Hepatocyte (in vitro differentiated cells): Measurements from ENCODE around the gene SBNO2. TPM values are rescaled to one million over a fixed set of nuclear protein-coding genes. Genes with fewer than 3 reads are reported as not detected.
"Not testable (repeated sequence)": the region's sequence is repeated elsewhere in the genome, so short reads cannot be mapped to it uniquely, and the experiment has no call there.

Experiments
- DNase-seq: peaks from one replicate; pipeline ENCODE4 v3.0.0-alpha.2; 2016; ENCODE audit warnings: low spot score
- H2AFZ ChIP-seq: fragments of 200-600 bp; sonication (generic); 2 replicates; pipeline ENCODE4 v1.6.0; 2016; ENCODE audit warnings: antibody characterized with exemption, mild to moderate bottlenecking
- H3K27ac ChIP-seq: fragments of 200-600 bp; sonication (generic); 2 replicates; pipeline ENCODE4 v1.5.1; 2016; ENCODE audit warnings: mild to moderate bottlenecking
- H3K27me3 ChIP-seq: fragments of 200-600 bp; sonication (generic); 2 replicates; pipeline ENCODE4 v1.6.1; 2016
- H3K36me3 ChIP-seq: fragments of 200-600 bp; sonication (generic); replicated peaks from 2 replicates; pipeline ENCODE4 v1.5.1; 2016; ENCODE audit warnings: low read depth; ENCODE audit not compliant: insufficient read depth
- H3K4me1 ChIP-seq: fragments of 200-600 bp; sonication (generic); 2 replicates; pipeline ENCODE4 v1.5.1; 2016; ENCODE audit warnings: mild to moderate bottlenecking, moderate library complexity; ENCODE audit not compliant: insufficient read depth
- H3K4me2 ChIP-seq: fragments of 200-600 bp; sonication (generic); 2 replicates; pipeline ENCODE4 v1.6.0; 2016
- H3K4me3 ChIP-seq: fragments of 200-600 bp; sonication (generic); 2 replicates; pipeline ENCODE4 v1.5.1; 2016; ENCODE audit warnings: mild to moderate bottlenecking
- H3K79me2 ChIP-seq: fragments of 200-600 bp; sonication (generic); 2 replicates; pipeline ENCODE4 v1.6.0; 2017; ENCODE audit warnings: mild to moderate bottlenecking
- H3K9me2 ChIP-seq: fragments of 200-600 bp; sonication (generic); replicated peaks from 2 replicates; pipeline ENCODE4 v1.6.0; 2017; ENCODE audit warnings: mild to moderate bottlenecking; ENCODE audit not compliant: insufficient read depth
- H3K9me3 ChIP-seq: fragments of 200-600 bp; sonication (generic); 2 replicates; pipeline ENCODE4 v1.5.1; 2016; ENCODE audit warnings: low read depth, mild to moderate bottlenecking
- H4K20me1 ChIP-seq: fragments of 200-600 bp; sonication (generic); 2 replicates; pipeline ENCODE4 v1.6.0; 2016; ENCODE audit warnings: mild to moderate bottlenecking; ENCODE audit not compliant: insufficient read depth, poor library complexity, severe bottlenecking
- EZH2 ChIP-seq: fragments of 200-600 bp; sonication (generic); IDR thresholded peaks from 2 replicates; pipeline ENCODE4 v1.6.1; 2016; ENCODE audit warnings: antibody characterized with exemption, mild to moderate bottlenecking, borderline replicate concordance
- EZH2phosphoT487 ChIP-seq: fragments of 200-600 bp; sonication (generic); IDR thresholded peaks from one replicate; pipeline ENCODE4 v1.6.1; 2018; ENCODE audit warnings: antibody characterized with exemption, mild to moderate bottlenecking, low read depth, moderate library complexity; ENCODE audit not compliant: unreplicated experiment, severe bottlenecking
- WGBS: methylation state at CpG from one replicate; pipeline ENCODE4 v1.1.6; 2016; ENCODE audit warnings: low lambda C conversion rate; ENCODE audit errors: missing lambda C conversion rate; 5-methylcytosine and 5-hydroxymethylcytosine counted together
- polyA plus RNA-seq: library from polyadenylated mRNA; unstranded; fragments of >200 nt; fragmentation: Nextera tagmentation; extraction: Ambion mirVana; gene quantifications from 2 replicates; pipeline ENCODE4 v1.2.1, GENCODE V29; 2016
- total RNA-seq: library from RNA; depleted of rRNA; stranded (reverse); fragments of >200 nt; gene quantifications from 2 replicates; pipeline ENCODE4 v1.2.3, GENCODE V29; 2014
- TF ChIP-seq, protein P1 (sequence below): fragments of 200-600 bp; sonication (generic); IDR thresholded peaks from 2 replicates; pipeline ENCODE4 v1.5.1; 2016; ENCODE audit warnings: antibody characterized with exemption, mild to moderate bottlenecking; ENCODE audit not compliant: poor library complexity

Gene SBNO2
- total and polyA plus RNA-seq, 2 experiments from 2014 or later = 12.7 to 15.6 TPM

DNA sequence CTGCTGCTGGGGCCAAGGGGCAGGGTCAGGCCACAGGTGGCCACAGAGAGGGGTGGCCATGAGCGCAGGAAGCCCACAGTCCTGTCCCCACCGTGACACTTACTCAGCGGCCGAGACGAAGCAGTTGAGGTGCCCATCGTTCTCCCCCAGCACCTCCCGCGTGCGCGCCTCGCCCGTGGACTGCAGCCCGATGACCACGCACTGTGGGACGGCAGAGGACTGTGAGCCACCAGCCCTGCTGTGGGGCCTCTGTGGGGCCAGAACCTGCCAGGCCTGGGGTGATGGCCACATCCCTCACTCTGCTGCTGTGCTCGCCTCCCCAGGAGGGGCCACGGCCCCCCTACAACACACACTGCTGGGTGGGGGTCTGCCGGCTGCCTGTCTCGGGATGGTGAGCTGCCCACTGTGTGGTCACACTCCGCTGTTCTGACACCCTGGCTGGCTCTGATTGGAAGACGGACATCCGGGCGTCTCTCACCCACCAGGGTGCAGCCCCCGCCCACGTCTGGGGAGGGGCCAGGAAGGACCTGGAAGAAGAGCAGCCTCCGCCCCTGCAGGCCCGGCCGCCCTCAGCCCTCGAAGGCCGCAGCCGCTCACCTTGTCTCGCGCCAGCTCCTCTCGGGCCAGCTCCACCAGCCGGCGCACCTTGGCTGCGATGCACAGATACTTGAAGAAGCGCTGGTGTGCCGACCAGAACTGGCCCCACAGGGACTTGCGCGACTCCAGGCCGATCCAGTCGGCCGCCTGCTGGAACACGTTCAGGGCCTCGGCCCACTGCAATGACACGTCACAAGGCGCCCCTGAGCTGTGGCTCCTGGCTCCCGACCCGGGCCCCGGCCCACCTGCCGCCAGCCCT lies 57.1 kb downstream of the SBNO2 start:
- Histone ChIP-seq H3K79me2 (no peaks in the 10 kb centered on the region), H3K27ac (no peak overlapping the region), H3K4me1 (peaks cover 4% of the 10 kb centered on the region), H4K20me1 (no peaks in the 10 kb centered on the region), H3K9me2 (no peaks in the 10 kb centered on the region), H3K27me3 (no peaks in the 10 kb centered on the region), H3K4me2 (no peak overlapping the region), H3K9me3 (no peaks in the 10 kb centered on the region), H3K36me3 (no peaks in the 10 kb centered on the region), H2AFZ (no peak overlapping the region), H3K4me3 (no peak overlapping the region)
- TF ChIP-seq, protein P1, sequence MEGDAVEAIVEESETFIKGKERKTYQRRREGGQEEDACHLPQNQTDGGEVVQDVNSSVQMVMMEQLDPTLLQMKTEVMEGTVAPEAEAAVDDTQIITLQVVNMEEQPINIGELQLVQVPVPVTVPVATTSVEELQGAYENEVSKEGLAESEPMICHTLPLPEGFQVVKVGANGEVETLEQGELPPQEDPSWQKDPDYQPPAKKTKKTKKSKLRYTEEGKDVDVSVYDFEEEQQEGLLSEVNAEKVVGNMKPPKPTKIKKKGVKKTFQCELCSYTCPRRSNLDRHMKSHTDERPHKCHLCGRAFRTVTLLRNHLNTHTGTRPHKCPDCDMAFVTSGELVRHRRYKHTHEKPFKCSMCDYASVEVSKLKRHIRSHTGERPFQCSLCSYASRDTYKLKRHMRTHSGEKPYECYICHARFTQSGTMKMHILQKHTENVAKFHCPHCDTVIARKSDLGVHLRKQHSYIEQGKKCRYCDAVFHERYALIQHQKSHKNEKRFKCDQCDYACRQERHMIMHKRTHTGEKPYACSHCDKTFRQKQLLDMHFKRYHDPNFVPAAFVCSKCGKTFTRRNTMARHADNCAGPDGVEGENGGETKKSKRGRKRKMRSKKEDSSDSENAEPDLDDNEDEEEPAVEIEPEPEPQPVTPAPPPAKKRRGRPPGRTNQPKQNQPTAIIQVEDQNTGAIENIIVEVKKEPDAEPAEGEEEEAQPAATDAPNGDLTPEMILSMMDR = no peak
- TF ChIP-seq EZH2 = no peak
- no peak for TF ChIP-seq EZH2phosphoT487
- DNase-seq = no peak
- 97% methylated on average over 42 of the region's 52 CpGs for WGBS

DNA sequence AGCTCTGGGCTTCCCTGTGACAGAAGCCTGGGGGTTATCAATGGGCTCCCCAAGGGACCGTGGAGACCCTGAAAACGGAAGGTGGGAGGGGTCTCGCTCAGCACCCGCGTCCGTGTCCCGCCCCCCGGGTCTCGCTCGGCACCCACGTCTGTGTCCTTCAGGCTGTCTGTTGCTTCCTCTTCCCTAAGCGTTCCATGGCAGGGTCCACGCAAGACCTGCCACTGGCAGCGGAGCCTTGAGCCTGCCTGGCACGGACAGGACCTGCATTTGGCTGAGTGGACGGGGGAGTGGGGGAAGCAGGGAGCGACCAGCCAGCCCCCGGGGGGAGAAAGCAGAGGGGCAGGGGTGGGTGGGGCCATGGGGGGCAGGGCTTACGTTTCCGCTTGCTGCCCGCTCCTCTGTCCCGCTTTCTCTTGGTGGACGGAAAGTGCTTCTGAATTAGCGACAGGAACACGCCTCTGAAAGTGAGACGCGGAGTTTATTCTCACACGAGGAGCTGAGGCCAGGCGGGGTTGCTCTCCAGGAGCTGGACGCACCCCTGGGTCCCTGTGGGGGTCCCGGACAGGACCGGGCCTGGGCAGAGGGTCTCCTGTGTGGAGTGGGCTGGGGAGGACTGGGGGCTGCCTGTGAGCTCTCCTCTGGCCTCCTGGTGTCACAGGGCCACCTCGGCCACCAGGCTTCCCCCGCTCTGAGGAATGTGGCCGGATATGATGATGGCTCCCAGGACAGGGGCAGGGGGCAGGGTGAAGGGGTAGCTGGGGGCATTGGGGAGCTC lies 58.2 kb downstream of the SBNO2 start:
- Histone ChIP-seq H3K27me3 (no peaks in the 10 kb centered on the region), H3K9me2 (no peaks in the 10 kb centered on the region), H3K36me3 (no peaks in the 10 kb centered on the region), H3K27ac (no peak overlapping the region), H4K20me1 (no peaks in the 10 kb centered on the region), H3K79me2 (no peaks in the 10 kb centered on the region), H3K9me3 (no peaks in the 10 kb centered on the region), H3K4me1 (peaks cover 4% of the 10 kb centered on the region), H3K4me2 (no peak overlapping the region), H3K4me3 (no peak overlapping the region), H2AFZ (no peak overlapping the region)
- no peak for DNase-seq
- TF ChIP-seq, protein P1 = no peak
- WGBS = 93% methylated on average over 26 of the region's 35 CpGs

DNA sequence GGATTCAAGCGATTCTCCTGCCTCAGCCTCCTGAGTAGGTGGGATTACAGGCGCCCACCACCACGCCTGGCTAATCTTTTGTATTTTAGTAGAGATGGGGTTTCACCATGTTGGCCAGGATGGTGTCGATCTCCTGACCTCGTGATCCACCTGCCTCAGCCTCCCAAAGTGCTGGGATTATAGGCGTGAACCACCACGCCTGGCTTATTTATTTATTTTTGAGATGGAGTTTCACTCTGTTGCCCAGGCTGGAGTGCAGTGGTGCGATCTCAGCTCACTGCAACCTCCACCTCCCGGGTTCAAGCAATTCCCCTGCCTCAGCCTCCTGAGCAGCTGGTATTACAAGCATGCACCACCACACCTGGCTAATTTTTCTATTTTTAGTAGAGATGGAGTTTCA lies 59.3 kb downstream of the SBNO2 start:
- H3K9me2 ChIP-seq, DNase-seq, H3K27me3 ChIP-seq, H3K4me3 ChIP-seq, H4K20me1 ChIP-seq, H3K79me2 ChIP-seq, H3K36me3 ChIP-seq, H3K9me3 ChIP-seq, H3K27ac ChIP-seq, H2AFZ ChIP-seq, H3K4me2 ChIP-seq, H3K4me1 ChIP-seq: not testable (repeated sequence)
- WGBS = 96% methylated on average over 9 of the region's 9 CpGs

DNA sequence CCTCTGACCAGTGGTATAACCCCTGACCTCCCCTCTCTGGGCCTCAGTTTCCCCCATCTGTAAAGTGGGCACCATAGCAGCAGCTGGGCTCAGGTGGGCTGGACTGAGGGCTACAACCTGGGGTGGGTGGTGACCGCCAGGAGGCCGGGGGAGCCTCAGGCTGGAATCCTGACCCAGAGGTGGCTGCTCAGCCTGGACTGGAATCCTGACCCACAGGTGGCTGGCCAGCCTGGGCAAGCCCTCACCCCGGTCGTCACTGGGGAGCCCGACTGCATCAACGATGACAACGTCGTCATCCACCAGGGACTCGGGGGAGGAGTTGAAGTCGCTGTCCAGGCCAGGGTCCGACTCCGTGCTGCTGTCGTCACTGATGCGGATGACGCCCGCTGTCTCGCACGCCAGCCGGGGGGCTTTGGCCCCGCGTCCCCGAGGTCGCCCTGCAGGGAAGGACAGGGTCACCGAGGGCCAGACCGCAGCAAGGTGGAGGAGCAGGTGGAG lies 60.0 kb downstream of the SBNO2 start:
- Histone ChIP-seq H3K4me2 (peak overlapping the region; percentile 71), H3K4me1 (peaks cover 4% of the 10 kb centered on the region), H2AFZ (no peak overlapping the region), H3K4me3 (no peak overlapping the region), H3K9me2 (no peaks in the 10 kb centered on the region), H3K27ac (peak overlapping the region; percentile 82), H3K79me2 (no peaks in the 10 kb centered on the region), H4K20me1 (no peaks in the 10 kb centered on the region), H3K9me3 (no peaks in the 10 kb centered on the region), H3K27me3 (no peaks in the 10 kb centered on the region), H3K36me3 (no peaks in the 10 kb centered on the region)
- no peak for DNase-seq
- 95% methylated on average over 25 of the region's 25 CpGs for WGBS
- TF ChIP-seq EZH2 (no peak), EZH2phosphoT487 (no peak)
- TF ChIP-seq, protein P1 = no peak
